Naive thymus-derived CD8-positive, alpha-beta T cell (primary cell): ENCODE results near the gene WWTR1. TPM values are rescaled to one million over a fixed set of nuclear protein-coding genes. Genes with fewer than 3 reads are reported as not detected.

Experiments
- ATAC-seq, 2 donors: fragments of 150-1000 bp; cut with Tn5 transposase in 1 of 2; sonication (Bioruptor Pico), chemical (Tn5 transposase) in 1 of 2; 1 replicate in 1 of 2; 2 replicates in 1 of 2; pipeline ENCODE4 v1.10.0; 2021; ENCODE audit warnings: mild to moderate bottlenecking in 2 of 2, moderate library complexity in 2 of 2
- POLR2A ChIA-PET: fragments of 350-600 bp; sonication (Branson Sonifier 250); formaldehyde crosslinking; loops from one replicate; lab custom pipeline; 2021; ENCODE audit warnings: antibody characterized with exemption; lab: Charles Lee
- DNase-seq, 10 donors: peaks; one replicate each; pipeline versions ENCODE4 v3.0.0 to v3.0.0-alpha.2; 2020 to 2022
- H3K27ac Mint-ChIP-seq, 10 donors: one replicate each; pipeline ENCODE4 v1.8.0; 2020 to 2022; ENCODE audit warnings: mild to moderate bottlenecking in 10 of 10, mixed read lengths in 10 of 10, moderate library complexity in 4 of 10, inconsistent platforms in 1 of 10
- H3K27me3 Mint-ChIP-seq, 5 donors: one replicate each; pipeline ENCODE4 v1.8.0; 2021 to 2022; ENCODE audit warnings: mixed read lengths in 5 of 5
- H3K36me3 Mint-ChIP-seq, 3 donors: one replicate each; pipeline ENCODE4 v1.8.0; 2020 to 2022; ENCODE audit warnings: mixed read lengths in 3 of 3, mild to moderate bottlenecking in 2 of 3, inconsistent platforms in 1 of 3
- H3K4me1 Mint-ChIP-seq, 4 donors: one replicate each; pipeline ENCODE4 v1.8.0; 2021 to 2022; ENCODE audit warnings: mixed read lengths in 4 of 4
- H3K4me3 Mint-ChIP-seq, 10 donors: one replicate each; pipeline ENCODE4 v1.8.0; 2020 to 2022; ENCODE audit warnings: mild to moderate bottlenecking in 10 of 10, mixed read lengths in 10 of 10, moderate library complexity in 6 of 10, inconsistent platforms in 1 of 10
- H3K9me3 Mint-ChIP-seq, 9 donors: one replicate each; pipeline ENCODE4 v1.8.0; 2020 to 2022; ENCODE audit warnings: mixed read lengths in 9 of 9, mild to moderate bottlenecking in 3 of 9, inconsistent platforms in 1 of 9, moderate library complexity in 1 of 9
- polyA plus RNA-seq, 3 donors: library from polyadenylated mRNA; unstranded; fragments of 300-500 nt; fragmentation: Illumina TruSeq; gene quantifications; one replicate each; pipeline ENCODE4 v1.2.3, GENCODE V29; 2021
- total RNA-seq, 8 experiments: library from RNA in 2 of 8; stranded (reverse) in 2 of 8; gene quantifications; one replicate each; pipeline ENCODE4 v1.2.3 and lab custom pipeline; 2021 to 2026

WWTR1 gene
- total and polyA plus RNA-seq, 5 experiments from 2014 or later, result 0.06 to 0.58 (median 0.37) TPM

GRCh38 chr3:149579161-149579560 lies 78.7 kb downstream of the WWTR1 start:
- ATAC-seq (no peak), DNase-seq (no peak)
- peaks cover 0 to 6% (median 3%) of the 10 kb centered on the region in 5 donors for H3K27me3 Mint-ChIP-seq
- H3K9me3 Mint-ChIP-seq, result no peaks in the 10 kb centered on the region
- peak overlapping the region in 1 of 10 donors; percentile 46 for H3K27ac Mint-ChIP-seq
- H3K36me3 Mint-ChIP-seq, result no peaks in the 10 kb centered on the region
- peaks cover 0 to 3% (median 1%) of the 10 kb centered on the region in 4 donors for H3K4me1 Mint-ChIP-seq
- POLR2A ChIA-PET, result no interaction called here
- H3K4me3 Mint-ChIP-seq, result no peak overlapping the region

GRCh38 chr3:149577801-149578200 lies 80.0 kb downstream of the WWTR1 start:
- H3K27ac Mint-ChIP-seq, result no peak overlapping the region
- POLR2A ChIA-PET, result no interaction called here
- DNase-seq (no peak), ATAC-seq (no peak)
- H3K27me3 Mint-ChIP-seq, result peaks cover 0 to 6% (median 1%) of the 10 kb centered on the region in 5 donors
- peaks cover 0 to 4% (median 1%) of the 10 kb centered on the region in 4 donors for H3K4me1 Mint-ChIP-seq
- H3K9me3 Mint-ChIP-seq, result no peaks in the 10 kb centered on the region
- H3K4me3 Mint-ChIP-seq, result no peak overlapping the region
- no peaks in the 10 kb centered on the region for H3K36me3 Mint-ChIP-seq

DNA sequence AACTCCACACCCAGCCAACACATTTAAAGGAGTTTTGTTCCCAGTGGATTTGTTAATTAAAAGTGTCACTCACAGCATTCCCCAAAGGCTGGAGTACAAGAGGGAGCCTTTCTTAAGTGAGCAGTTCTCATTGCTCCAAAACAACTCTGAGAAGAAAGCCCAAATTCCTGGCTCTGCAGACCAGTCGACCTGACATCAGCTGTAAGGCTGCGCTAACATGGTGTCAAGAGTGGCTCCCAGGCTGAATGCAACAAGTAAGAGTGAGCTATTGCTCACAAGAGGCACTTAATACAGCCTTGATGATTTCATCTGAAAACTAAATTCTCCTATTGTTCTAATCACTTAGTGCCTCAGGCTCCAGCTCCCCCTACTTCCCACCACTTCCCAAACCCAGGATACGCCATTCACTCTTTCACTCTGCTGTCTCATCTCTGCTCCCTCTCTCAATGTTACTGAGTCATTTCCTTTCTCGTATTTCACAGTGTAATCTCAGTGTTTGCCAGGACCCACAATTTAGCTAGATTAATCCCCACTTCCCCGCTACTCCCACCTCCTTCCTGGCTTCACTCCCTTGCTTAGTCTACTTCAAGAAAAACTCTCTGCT lies 81.8 kb downstream of the WWTR1 start:
- POLR2A ChIA-PET, result no interaction called here
- no peak for ATAC-seq
- peaks cover 0 to 4% (median 1%) of the 10 kb centered on the region in 4 donors for H3K4me1 Mint-ChIP-seq
- H3K36me3 Mint-ChIP-seq, result no peaks in the 10 kb centered on the region
- DNase-seq, result no peak
- no peak overlapping the region for H3K4me3 Mint-ChIP-seq
- H3K27ac Mint-ChIP-seq, result no peak overlapping the region
- H3K27me3 Mint-ChIP-seq, result peaks cover 0 to 4% (median 1%) of the 10 kb centered on the region in 5 donors
- no peaks in the 10 kb centered on the region for H3K9me3 Mint-ChIP-seq

DNA sequence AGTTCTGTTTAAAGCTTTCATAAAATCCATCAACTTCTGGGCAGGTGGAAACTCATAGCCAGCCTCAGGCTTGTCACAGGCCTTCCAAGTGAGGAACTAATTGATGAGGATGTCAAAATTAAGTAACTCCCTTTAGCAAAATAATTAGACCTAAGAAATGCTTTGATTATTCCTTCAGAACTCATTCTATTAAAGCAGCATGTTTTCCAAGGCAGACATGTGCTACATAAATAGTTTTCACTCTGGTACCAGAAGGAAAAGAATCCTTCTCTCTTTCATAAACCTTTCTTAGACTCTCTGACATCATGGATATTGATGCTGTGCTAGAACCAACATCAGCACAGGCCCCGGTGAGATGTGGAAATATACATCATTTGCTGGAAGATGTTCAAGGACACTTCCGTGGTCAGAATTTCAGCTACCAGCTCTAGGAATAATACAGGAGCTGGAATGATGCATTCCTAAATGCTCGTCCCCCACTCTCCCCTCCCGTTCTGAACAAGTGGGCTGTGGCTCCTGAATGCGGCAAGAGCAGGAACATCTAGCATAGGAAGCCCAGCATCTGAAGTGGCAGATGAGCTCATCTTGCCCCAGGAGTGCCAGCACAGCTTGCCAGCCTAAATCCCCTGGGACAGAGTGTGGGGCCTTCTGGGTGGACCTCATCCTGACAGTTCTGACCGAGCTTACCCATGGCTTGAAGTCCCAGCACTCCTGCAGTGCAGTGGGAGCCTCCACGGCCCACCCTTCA lies 82.4 kb downstream of the WWTR1 start:
- peaks cover 0 to 2% (median 0%) of the 10 kb centered on the region in 5 donors for H3K27me3 Mint-ChIP-seq
- ATAC-seq (no peak), DNase-seq (no peak)
- no peaks in the 10 kb centered on the region for H3K9me3 Mint-ChIP-seq
- H3K27ac Mint-ChIP-seq, result no peak overlapping the region
- peaks cover 0 to 4% (median 1%) of the 10 kb centered on the region in 4 donors for H3K4me1 Mint-ChIP-seq
- H3K4me3 Mint-ChIP-seq, result no peak overlapping the region
- POLR2A ChIA-PET, result no interaction called here
- H3K36me3 Mint-ChIP-seq, result no peaks in the 10 kb centered on the region

DNA sequence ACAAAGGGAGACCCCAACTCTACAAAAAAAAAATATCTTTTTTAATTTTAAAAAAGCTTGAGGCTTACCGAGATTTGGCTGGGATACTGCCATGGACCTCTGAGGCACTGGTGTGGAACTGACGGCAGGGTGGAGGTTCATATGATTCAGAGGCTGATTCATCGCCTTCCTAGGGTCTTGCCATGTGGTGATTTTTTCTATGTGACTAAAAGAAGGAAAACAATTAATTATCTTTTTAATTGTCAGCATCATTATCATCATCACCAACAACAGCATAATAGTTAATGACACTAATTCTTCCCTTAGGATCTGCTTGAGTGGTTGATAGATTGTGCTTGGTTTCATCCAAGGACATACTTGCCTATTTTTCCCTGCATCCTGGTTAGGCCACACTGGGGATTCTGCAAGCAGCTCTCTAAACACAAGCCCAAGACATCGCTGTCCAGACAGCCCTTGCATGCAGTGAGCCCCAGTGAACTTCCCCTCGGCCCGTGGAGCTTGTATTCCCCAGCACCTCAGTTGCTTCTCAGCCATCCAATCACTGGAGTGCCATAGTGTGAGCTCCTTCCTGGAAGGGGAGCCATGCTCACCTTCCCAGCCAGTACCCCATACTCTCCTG lies 84.9 kb downstream of the WWTR1 start:
- Mint-ChIP-seq H3K9me3 (no peaks in the 10 kb centered on the region), H3K36me3 (no peaks in the 10 kb centered on the region), H3K4me1 (peaks cover 0 to 4% (median 1%) of the 10 kb centered on the region in 4 donors), H3K27ac (no peak overlapping the region), H3K27me3 (no peaks in the 10 kb centered on the region), H3K4me3 (no peak overlapping the region)
- POLR2A ChIA-PET, result no interaction called here
- ATAC-seq (no peak), DNase-seq (no peak)

GRCh38 chr3:149571381-149571780 lies 86.4 kb downstream of the WWTR1 start:
- H3K4me3 Mint-ChIP-seq, result no peak overlapping the region
- POLR2A ChIA-PET, result no interaction called here
- no peak overlapping the region for H3K27ac Mint-ChIP-seq
- no peak for DNase-seq
- no peak for ATAC-seq
- H3K9me3 Mint-ChIP-seq, result no peaks in the 10 kb centered on the region
- no peaks in the 10 kb centered on the region for H3K36me3 Mint-ChIP-seq
- peaks cover 0 to 4% (median 0%) of the 10 kb centered on the region in 5 donors for H3K27me3 Mint-ChIP-seq
- H3K4me1 Mint-ChIP-seq, result peaks cover 0 to 3% (median 1%) of the 10 kb centered on the region in 4 donors

- no peak for DNase-seq
- Mint-ChIP-seq H3K36me3 (no peaks in the 10 kb centered on the region), H3K4me1 (peaks cover 0 to 2% (median 0%) of the 10 kb centered on the region in 4 donors), H3K4me3 (no peak overlapping the region), H3K27ac (no peak overlapping the region), H3K27me3 (peaks cover 0 to 8% (median 0%) of the 10 kb centered on the region in 5 donors), H3K9me3 (no peaks in the 10 kb centered on the region)
- ATAC-seq, result no peak
- POLR2A ChIA-PET, result no interaction called here
These were observed 87.8 kb downstream of the WWTR1 start for GRCh38 chr3:149570016-149570415.

GRCh38 chr3:149567381-149567780 lies 90.4 kb downstream of the WWTR1 start:
- POLR2A ChIA-PET, result no interaction called here
- H3K27me3 Mint-ChIP-seq, result peaks cover 0 to 17% (median 5%) of the 10 kb centered on the region in 5 donors
- ATAC-seq, result no peak

DNA sequence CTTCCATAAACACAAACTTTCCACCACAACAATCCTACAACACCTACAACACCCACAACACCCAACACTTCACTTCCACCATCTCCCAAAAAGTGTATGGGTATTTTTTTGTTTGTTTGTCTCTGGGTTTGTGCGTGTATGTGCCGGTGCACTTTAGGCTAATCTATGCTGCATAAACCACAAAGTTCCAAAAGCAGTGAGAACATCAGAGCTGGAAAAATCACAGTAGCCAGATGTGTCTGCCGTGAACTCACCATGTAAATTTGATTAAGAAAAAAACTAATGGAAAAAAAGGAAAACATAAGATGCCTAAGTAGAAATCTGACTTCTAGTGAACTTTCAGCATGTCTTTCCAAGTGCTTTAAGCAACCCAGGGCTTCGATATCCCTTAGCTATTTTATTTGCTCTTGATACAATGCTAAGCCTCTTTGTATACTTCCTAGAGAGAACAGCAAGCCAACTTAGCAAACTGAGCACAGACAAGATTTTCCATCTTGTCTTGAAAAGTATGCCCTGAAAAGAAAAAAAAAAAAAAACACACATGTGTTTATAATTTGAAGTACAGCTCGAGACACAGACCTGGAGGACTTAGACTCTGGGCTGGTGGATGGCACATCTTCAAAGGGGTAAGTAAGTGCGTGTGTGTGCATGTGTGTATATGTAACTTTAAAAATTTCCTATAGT lies 91.4 kb downstream of the WWTR1 start:
- Mint-ChIP-seq H3K36me3 (no peaks in the 10 kb centered on the region), H3K27me3 (peaks cover 0 to 18% (median 5%) of the 10 kb centered on the region in 5 donors), H3K4me1 (no peaks in the 10 kb centered on the region), H3K4me3 (no peak overlapping the region), H3K9me3 (peaks cover 0 to 2% (median 0%) of the 10 kb centered on the region in 9 donors), H3K27ac (no peak overlapping the region)
- POLR2A ChIA-PET, result no interaction called here
- ATAC-seq, result no peak
- DNase-seq, result no peak

More at GRCh38 chr3:149567381-149567780, 90.4 kb downstream of the WWTR1 start:
- Mint-ChIP-seq H3K9me3 (peaks cover 0 to 2% (median 0%) of the 10 kb centered on the region in 9 donors), H3K36me3 (no peaks in the 10 kb centered on the region), H3K4me3 (no peak overlapping the region), H3K4me1 (no peaks in the 10 kb centered on the region), H3K27ac (no peak overlapping the region)
- no peak for DNase-seq

DNA sequence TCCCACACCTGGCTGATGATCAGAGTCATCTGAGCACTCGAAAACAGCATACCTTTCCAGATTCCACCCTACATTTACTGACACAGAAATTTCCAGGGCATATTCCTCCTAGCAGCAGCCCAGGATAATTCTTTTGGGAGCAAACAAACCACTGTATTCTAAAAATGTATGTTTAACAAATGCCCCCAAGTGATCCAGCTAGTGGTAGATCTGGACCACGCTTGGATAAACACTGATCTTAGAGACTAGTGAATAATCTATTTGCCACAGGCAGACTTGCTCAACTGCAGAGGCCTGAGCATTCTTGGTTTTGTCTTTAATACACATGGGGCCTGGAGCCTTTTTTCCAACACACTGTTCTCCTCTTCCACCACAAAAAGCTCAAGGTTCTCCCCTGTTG lies 93.7 kb downstream of the WWTR1 start:
- ATAC-seq, result no peak
- Mint-ChIP-seq H3K36me3 (no peaks in the 10 kb centered on the region), H3K9me3 (peaks cover 0 to 2% (median 0%) of the 10 kb centered on the region in 9 donors), H3K4me3 (no peak overlapping the region), H3K27ac (no peak overlapping the region), H3K27me3 (peaks cover 3 to 31% (median 7%) of the 10 kb centered on the region in 5 donors), H3K4me1 (no peaks in the 10 kb centered on the region)
- no peak for DNase-seq
- POLR2A ChIA-PET, result no interaction called here

DNA sequence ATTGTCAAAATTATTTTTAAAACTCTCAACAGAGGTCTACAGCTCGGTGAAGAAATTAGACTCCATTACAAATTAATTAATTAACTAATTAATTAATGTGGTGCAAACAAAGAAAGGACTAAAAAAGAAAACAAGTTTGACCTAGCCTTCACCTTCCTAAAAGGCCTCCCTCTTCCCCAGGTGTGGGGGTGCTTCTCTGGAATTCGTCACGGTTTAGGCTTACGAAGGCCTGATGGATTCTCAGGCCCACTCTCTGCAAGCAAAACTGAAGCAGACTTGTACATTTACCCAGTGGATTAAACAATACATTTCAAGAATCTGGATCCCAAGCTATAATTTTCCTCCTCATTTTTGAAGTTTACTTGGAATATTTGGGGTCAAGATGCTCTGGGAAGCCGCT lies 94.7 kb downstream of the WWTR1 start:
- Mint-ChIP-seq H3K4me3 (no peak overlapping the region), H3K4me1 (no peaks in the 10 kb centered on the region), H3K27me3 (peaks cover 3 to 31% (median 11%) of the 10 kb centered on the region in 5 donors), H3K9me3 (peaks cover 0 to 2% (median 0%) of the 10 kb centered on the region in 9 donors), H3K27ac (no peak overlapping the region), H3K36me3 (no peaks in the 10 kb centered on the region)
- DNase-seq, result no peak
- POLR2A ChIA-PET, result no interaction called here
- ATAC-seq, result no peak

- Mint-ChIP-seq H3K4me3 (no peak overlapping the region), H3K27ac (no peak overlapping the region), H3K27me3 (peaks cover 3 to 36% (median 11%) of the 10 kb centered on the region in 5 donors), H3K4me1 (no peaks in the 10 kb centered on the region), H3K36me3 (no peaks in the 10 kb centered on the region), H3K9me3 (peaks cover 0 to 2% (median 0%) of the 10 kb centered on the region in 9 donors)
- DNase-seq (no peak), ATAC-seq (no peak)
- POLR2A ChIA-PET, result no interaction called here
These were observed 97.2 kb downstream of the WWTR1 start for GRCh38 chr3:149560617-149561016.
